ENCODE results near the gene THAP8. TPM values are rescaled to one million over a fixed set of nuclear protein-coding genes. Genes with fewer than 3 reads are reported as not detected.

The THAP8 gene
- total RNA-seq, 1 experiment from 2014 or later = 5.4 TPM

DNA sequence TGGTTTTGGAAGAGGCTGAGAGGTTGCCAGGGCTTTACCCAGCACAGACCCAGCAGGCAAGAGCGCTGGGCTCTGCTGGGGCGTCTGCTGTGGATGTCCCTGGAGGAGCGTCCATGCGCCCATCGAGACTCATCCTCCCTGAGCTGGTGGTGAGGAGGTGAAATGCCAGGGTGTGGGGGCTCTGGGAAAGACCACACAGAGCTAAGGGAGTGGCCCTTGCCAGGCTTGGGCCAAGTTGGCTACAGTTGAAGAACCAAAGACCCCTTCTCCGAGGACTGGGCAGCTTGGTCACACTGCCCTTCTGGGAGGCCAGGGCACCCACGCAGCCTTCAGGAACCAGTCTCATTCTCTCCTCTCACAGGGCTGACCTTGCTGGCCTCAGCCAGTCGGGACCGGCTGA, 32.2 kb upstream of the THAP8 start:
- Histone ChIP-seq H4K5ac (ENCODE audit: insufficient read length, low read depth, low read length) (no peak overlapping the region), H3K23ac (ENCODE audit: insufficient read length, low read depth, low read length) (no peak overlapping the region), H4K91ac (ENCODE audit: insufficient read length, low read depth, low read length) (no peak overlapping the region), H4K8ac (replicated peaks; ENCODE audit: insufficient read length, low read depth, low read length) (no peak overlapping the region), H2AFZ (ENCODE audit: low read length) (no peak overlapping the region), H2BK20ac (ENCODE audit: low read depth, low read length, poor library complexity, severe bottlenecking) (no peak overlapping the region), H3K79me1 (ENCODE audit: insufficient read depth, low read depth, low read length, poor library complexity, severe bottlenecking) (no peaks in the 10 kb centered on the region), H3K4ac (ENCODE audit: low read depth, low read length) (no peak overlapping the region), H4K20me1 (ENCODE audit: control insufficient read depth, insufficient read depth, insufficient read length) (peaks cover 2% of the 10 kb centered on the region), H3K4me2 (ENCODE audit: insufficient read depth, insufficient read length, low read length) (no peak overlapping the region), H3K9ac (ENCODE audit: extremely low read depth, insufficient read length, low read length) (no peak overlapping the region), H2BK12ac (ENCODE audit: insufficient read length, low read depth, low read length) (no peak overlapping the region), H3T11ph (ENCODE audit: low read length) (no peak overlapping the region), H2BK5ac (ENCODE audit: insufficient read length, low read length) (no peak overlapping the region), H2AK5ac (ENCODE audit: insufficient read length, low read length) (no peak overlapping the region), H3K4me1 (ENCODE audit: insufficient read depth, low read length) (no peaks in the 10 kb centered on the region), H3K79me2 (ENCODE audit: insufficient read depth, low read length) (no peaks in the 10 kb centered on the region), H3K56ac (ENCODE audit: insufficient read length, low read depth, low read length) (no peak overlapping the region), H3K27me3 (ENCODE audit: insufficient read depth, low read length) (no peaks in the 10 kb centered on the region), H2BK15ac (ENCODE audit: low read depth, low read length) (no peak overlapping the region), H2BK120ac (ENCODE audit: low read depth, low read length, poor library complexity, severe bottlenecking) (no peak overlapping the region), H3K27ac (ENCODE audit: insufficient read length, low read depth, low read length) (no peak overlapping the region), H3K14ac (ENCODE audit: insufficient read depth, low read length) (no peak overlapping the region), H3K18ac (ENCODE audit: insufficient read length, low read depth, low read length) (no peak overlapping the region), H3K23me2 (ENCODE audit: insufficient read length, low read depth, low read length, poor library complexity, severe bottlenecking) (no peaks in the 10 kb centered on the region), H3K9me3 (ENCODE audit: control insufficient read depth, low read depth, low read length) (no peaks in the 10 kb centered on the region)
- TF ChIP-seq, protein P1, sequence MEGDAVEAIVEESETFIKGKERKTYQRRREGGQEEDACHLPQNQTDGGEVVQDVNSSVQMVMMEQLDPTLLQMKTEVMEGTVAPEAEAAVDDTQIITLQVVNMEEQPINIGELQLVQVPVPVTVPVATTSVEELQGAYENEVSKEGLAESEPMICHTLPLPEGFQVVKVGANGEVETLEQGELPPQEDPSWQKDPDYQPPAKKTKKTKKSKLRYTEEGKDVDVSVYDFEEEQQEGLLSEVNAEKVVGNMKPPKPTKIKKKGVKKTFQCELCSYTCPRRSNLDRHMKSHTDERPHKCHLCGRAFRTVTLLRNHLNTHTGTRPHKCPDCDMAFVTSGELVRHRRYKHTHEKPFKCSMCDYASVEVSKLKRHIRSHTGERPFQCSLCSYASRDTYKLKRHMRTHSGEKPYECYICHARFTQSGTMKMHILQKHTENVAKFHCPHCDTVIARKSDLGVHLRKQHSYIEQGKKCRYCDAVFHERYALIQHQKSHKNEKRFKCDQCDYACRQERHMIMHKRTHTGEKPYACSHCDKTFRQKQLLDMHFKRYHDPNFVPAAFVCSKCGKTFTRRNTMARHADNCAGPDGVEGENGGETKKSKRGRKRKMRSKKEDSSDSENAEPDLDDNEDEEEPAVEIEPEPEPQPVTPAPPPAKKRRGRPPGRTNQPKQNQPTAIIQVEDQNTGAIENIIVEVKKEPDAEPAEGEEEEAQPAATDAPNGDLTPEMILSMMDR (conservative IDR thresholded peaks at IDR 0.05) = no peak
- WGBS (ENCODE audit: extremely low coverage, insufficient read length, low lambda C conversion rate) = no CpG with 5 or more reads among the region's 9 CpGs
- no peak for DNase-seq
- Mint-ChIP-seq H3K4me1 (no peaks in the 10 kb centered on the region), H3K27me3 (ENCODE audit: low read depth) (no peaks in the 10 kb centered on the region), H3K27ac (no peak overlapping the region), H3K4me3 (no peak overlapping the region), H3K9me3 (no peaks in the 10 kb centered on the region), H3K36me3 (ENCODE audit: insufficient read depth in 1 of 3, low read depth in 3 of 3) (peaks cover 57 to 92% (median 72%) of the 10 kb centered on the region in 3 experiments)
